RPMI8226 (cell line): ENCODE measurements around the gene PUSL1.

ENCODE experiments used
- DNase-seq: peaks from one replicate; pipeline ENCODE4 v3.0.0-alpha.2; 2015

PUSL1 gene

GRCh38 chr1:1326075-1326605, 17.7 kb downstream of the PUSL1 start:
- DNase-seq = peak; percentile 46

GRCh38 chr1:1327291-1327690, 18.9 kb downstream of the PUSL1 start:
- DNase-seq = no peak

GRCh38 chr1:1328254-1328653, 19.9 kb downstream of the PUSL1 start:
- DNase-seq = no peak

- no peak for DNase-seq
These were observed 21.2 kb downstream of the PUSL1 start for GRCh38 chr1:1329304-1330210.

- no peak for DNase-seq
These were observed 22.1 kb downstream of the PUSL1 start for GRCh38 chr1:1330366-1331067.

- no peak for DNase-seq
These were observed 22.9 kb downstream of the PUSL1 start, which contains the start of gene TAS1R3 for GRCh38 chr1:1331068-1331965. TAS1R3 (plus strand) TSS chr1:1331280; CDS start chr1:1331346, 66 bp downstream.

GRCh38 chr1:1332031-1332755, 23.8 kb downstream of the PUSL1 start:
- no peak for DNase-seq

GRCh38 chr1:1332774-1333480, 24.5 kb downstream of the PUSL1 start:
- no peak for DNase-seq

- no peak for DNase-seq
These were observed 25.3 kb downstream of the PUSL1 start for GRCh38 chr1:1333551-1334241.

- no peak for DNase-seq
These were observed 26.4 kb downstream of the PUSL1 start for GRCh38 chr1:1334835-1335234.

GRCh38 chr1:1335283-1335682, 26.9 kb downstream of the PUSL1 start:
- no peak for DNase-seq

GRCh38 chr1:1335792-1336248, 27.4 kb downstream of the PUSL1 start:
- DNase-seq = no peak

GRCh38 chr1:1336446-1336845, 28.0 kb downstream of the PUSL1 start:
- no peak for DNase-seq

- no peak for DNase-seq
These were observed 28.8 kb downstream of the PUSL1 start for GRCh38 chr1:1336931-1337792.

- DNase-seq = no peak
These were observed 29.4 kb downstream of the PUSL1 start for GRCh38 chr1:1337793-1338147.

- no peak for DNase-seq
These were observed 29.9 kb downstream of the PUSL1 start for GRCh38 chr1:1338278-1338677.

GRCh38 chr1:1340185-1340584, 31.8 kb downstream of the PUSL1 start:
- no peak for DNase-seq

GRCh38 chr1:1340791-1341548, 32.6 kb downstream of the PUSL1 start:
- no peak for DNase-seq

GRCh38 chr1:1341549-1342021, 33.2 kb downstream of the PUSL1 start:
- no peak for DNase-seq
